ENCODE data around the gene USP30. TPM values are rescaled to one million over a fixed set of nuclear protein-coding genes. Genes with fewer than 3 reads are reported as not detected.

USP30 gene
- total and polyA plus RNA-seq, 9 of the 15 experiments (the other 6 are each of a cell fraction or from before 2014, with no cell fraction given) = 1.4 to 15.2 (median 7.0) TPM

- no peak overlapping the region for H2AFZ ChIP-seq (ENCODE audit: low read depth, low read length)
- BruUV-seq (replicated peaks) = no TSS peak
- ATAC-seq (no peak), FAIRE-seq (no peak), DNase-seq (ENCODE audit: extremely low read depth in 1 of 4, low spot score in 3 of 4) (no peak)
- in situ Hi-C loops (cut with MboI) (no loop called here), intact Hi-C loops (cut with micrococcal nuclease) (no loop called here)
- no peaks in the 10 kb centered on the region; a peak in 3 of 5 replicates for H3K4me1 ChIP-seq (replicated peaks in 1 of 2; ENCODE audit: control insufficient read depth in 2 of 2, insufficient read depth in 2 of 2, low read length in 2 of 2)
- ChIA-PET CTCF (ENCODE audit: low intra/inter-chr PET ratio) (no interaction called here), POLR2A (interaction anchor here (0.8 to 1.6 kb wide), 3 partner anchors 16 to 595 kb away, joined by 3 read pairs; no protein-coding TSS in a partner anchor)
- H3K9me1 ChIP-seq (ENCODE audit: control insufficient read depth, insufficient read depth, low read length) = no peaks in the 10 kb centered on the region
- no peak overlapping the region for H3K4me2 ChIP-seq (ENCODE audit: insufficient read depth, low read length)
- no peaks in the 10 kb centered on the region for H3K9me3 ChIP-seq (replicated peaks; ENCODE audit: control insufficient read depth, insufficient read depth, low read depth, low read length)
- H3K36me3 ChIP-seq (ENCODE audit: control insufficient read depth, insufficient read depth, low read length) = no peaks in the 10 kb centered on the region
- no peak for TF ChIP-seq CTBP1 (IDR thresholded peaks at IDR 0.05; ENCODE audit: borderline replicate concordance)
- TF ChIP-seq ZNF24 (IDR thresholded peaks at IDR 0.05) = no peak
- no peak for TF ChIP-seq MYNN (IDR thresholded peaks at IDR 0.05)
- TF ChIP-seq MYNN (CRISPR knock-in tag; IDR thresholded peaks at IDR 0.05) = no peak
- H3K4me3 ChIP-seq = no peak overlapping the region
- no peaks in the 10 kb centered on the region for H3K79me2 ChIP-seq (ENCODE audit: control insufficient read depth, insufficient read depth, low read length)
- no peak overlapping the region for H3K9ac ChIP-seq (ENCODE audit: insufficient read depth in 1 of 2, low read depth in 2 of 2, low read length in 2 of 2)
- no peak overlapping the region for H3K27ac ChIP-seq (ENCODE audit: extremely low read depth, low read depth, low read length)
- H4K20me1 ChIP-seq (replicated peaks; ENCODE audit: control insufficient read depth, insufficient read depth, low read length) = peaks cover 6% of the 10 kb centered on the region; the same call in 1 of the 2 replicates
- 9% methylated on average over 13 of the region's 13 CpGs for WGBS (ENCODE audit: insufficient coverage, low coverage, missing lambda C conversion rate)
- H3K27me3 ChIP-seq (ENCODE audit: control insufficient read depth in 2 of 2, insufficient read depth in 2 of 2, low read length in 2 of 2) = peaks cover 23 to 57% of the 10 kb centered on the region in 2 experiments; a peak in 4 of 5 replicates
These were observed 75.3 kb downstream of the USP30 start for GRCh38 chr12:109127533-109128242.

Measured in K562 (cell line).